Mesenchymal stem cell (in vitro differentiated cells and primary cell): ENCODE results near the gene CMSS1.

Experiments
- DNase-seq: peaks from one replicate; pipeline ENCODE4 v3.0.0-alpha.2; 2013
- H2AFZ ChIP-seq: one replicate; pipeline ENCODE4 v1.6.1; 2013; ENCODE audit warnings: low read depth, mild to moderate bottlenecking, control low read depth, inconsistent platforms, low read length, moderate library complexity
- H2AK5ac ChIP-seq: 2 replicates; pipeline ENCODE4 v1.6.1; 2013; ENCODE audit warnings: low read length, moderate library complexity, mild to moderate bottlenecking, inconsistent platforms; ENCODE audit not compliant: severe bottlenecking
- H2BK120ac ChIP-seq: one replicate; pipeline ENCODE4 v1.6.1; 2013; ENCODE audit warnings: low read depth, mild to moderate bottlenecking, inconsistent platforms, low read length, moderate library complexity
- H2BK12ac ChIP-seq, 2 experiments: one replicate each; pipeline ENCODE4 v1.6.1; 2013; ENCODE audit warnings: inconsistent platforms in 2 of 2, low read length in 2 of 2, mild to moderate bottlenecking in 2 of 2, moderate library complexity in 2 of 2, control low read depth in 1 of 2
- H2BK15ac ChIP-seq: one replicate; pipeline ENCODE4 v1.6.1; 2013; ENCODE audit warnings: mild to moderate bottlenecking, low read depth, inconsistent platforms; ENCODE audit not compliant: poor library complexity, severe bottlenecking
- H2BK5ac ChIP-seq: 2 replicates; pipeline ENCODE4 v1.6.1; 2013; ENCODE audit warnings: low read depth, mild to moderate bottlenecking, low read length, control low read depth, inconsistent platforms; ENCODE audit not compliant: poor library complexity, severe bottlenecking
- H3K14ac ChIP-seq, 2 experiments: one replicate each; pipeline ENCODE4 v1.6.1; 2013; ENCODE audit warnings: inconsistent platforms in 2 of 2, low read length in 2 of 2, control low read depth in 1 of 2, mild to moderate bottlenecking in 1 of 2, moderate library complexity in 1 of 2
- H3K18ac ChIP-seq, 2 experiments: one replicate each; pipeline ENCODE4 v1.6.1; 2013; ENCODE audit warnings: inconsistent platforms in 2 of 2, low read length in 2 of 2, control low read depth in 1 of 2, low read depth in 1 of 2, mild to moderate bottlenecking in 1 of 2
- H3K23ac ChIP-seq, 2 experiments: one replicate each; pipeline ENCODE4 v1.6.1; 2013; ENCODE audit warnings: inconsistent platforms in 2 of 2, low read length in 2 of 2, mild to moderate bottlenecking in 2 of 2, moderate library complexity in 2 of 2, control low read depth in 1 of 2
- H3K27ac ChIP-seq: 2 replicates; pipeline ENCODE4 v1.5.1; 2013; ENCODE audit warnings: mild to moderate bottlenecking, moderate library complexity, low read length, control low read depth, inconsistent platforms; ENCODE audit not compliant: poor library complexity, severe bottlenecking
- H3K27me3 ChIP-seq, 2 experiments: 2 replicates each; pipeline versions ENCODE4 v1.6.1 to v1.7.0; 2013; ENCODE audit warnings: low read length in 2 of 2, mild to moderate bottlenecking in 2 of 2, moderate library complexity in 2 of 2, control low read depth in 1 of 2, inconsistent platforms in 1 of 2; ENCODE audit not compliant: control insufficient read depth in 1 of 2, insufficient read depth in 1 of 2
- H3K36me3 ChIP-seq, 2 experiments: 2 replicates each; pipeline versions ENCODE4 v1.6.1 to v1.7.0; 2013; ENCODE audit warnings: low read length in 2 of 2, control low read depth in 1 of 2, inconsistent platforms in 1 of 2, low read depth in 1 of 2, mild to moderate bottlenecking in 1 of 2; ENCODE audit not compliant: insufficient read depth in 2 of 2, control insufficient read depth in 1 of 2
- H3K4ac ChIP-seq, 2 experiments: one replicate each; pipeline ENCODE4 v1.6.1; 2013; ENCODE audit warnings: inconsistent platforms in 2 of 2, low read length in 2 of 2, mild to moderate bottlenecking in 2 of 2, moderate library complexity in 2 of 2, control low read depth in 1 of 2, low read depth in 1 of 2
- H3K4me1 ChIP-seq: 2 replicates; pipeline ENCODE4 v1.6.1; 2013; ENCODE audit warnings: low read depth, low read length, control low read depth; ENCODE audit not compliant: control insufficient read depth, insufficient read depth
- H3K4me2 ChIP-seq: 2 replicates; pipeline ENCODE4 v1.6.1; 2013; ENCODE audit warnings: low read length, mild to moderate bottlenecking, inconsistent platforms; ENCODE audit not compliant: poor library complexity, severe bottlenecking
- H3K4me3 ChIP-seq, 2 experiments: 2 replicates each; pipeline versions ENCODE4 v1.5.1 to v1.7.0; 2013; ENCODE audit warnings: low read length in 2 of 2, mild to moderate bottlenecking in 2 of 2, control low read depth in 1 of 2, low read depth in 1 of 2; ENCODE audit not compliant: insufficient read depth in 1 of 2
- H3K79me1 ChIP-seq: replicated peaks from 2 replicates; pipeline ENCODE4 v1.6.1; 2013; ENCODE audit warnings: mild to moderate bottlenecking, control low read depth, low read length, inconsistent platforms; ENCODE audit not compliant: poor library complexity, severe bottlenecking
- H3K9ac ChIP-seq: 2 replicates; pipeline ENCODE4 v1.7.0; 2013; ENCODE audit warnings: mild to moderate bottlenecking, low read length, moderate library complexity
- H3K9me3 ChIP-seq: 2 replicates; pipeline ENCODE4 v1.7.0; 2013; ENCODE audit warnings: mild to moderate bottlenecking, low read length; ENCODE audit not compliant: control insufficient read depth
- H4K8ac ChIP-seq: one replicate; pipeline ENCODE4 v1.6.1; 2013; ENCODE audit warnings: inconsistent platforms, mild to moderate bottlenecking, low read length, moderate library complexity
- H4K91ac ChIP-seq: one replicate; pipeline ENCODE4 v1.6.1; 2013; ENCODE audit warnings: mild to moderate bottlenecking, low read length, inconsistent platforms
- WGBS: methylation state at CpG from one replicate; pipeline ENCODE4 v1.1.7; 2013; ENCODE audit warnings: mixed read lengths; 5-methylcytosine and 5-hydroxymethylcytosine counted together

The CMSS1 gene

DNA sequence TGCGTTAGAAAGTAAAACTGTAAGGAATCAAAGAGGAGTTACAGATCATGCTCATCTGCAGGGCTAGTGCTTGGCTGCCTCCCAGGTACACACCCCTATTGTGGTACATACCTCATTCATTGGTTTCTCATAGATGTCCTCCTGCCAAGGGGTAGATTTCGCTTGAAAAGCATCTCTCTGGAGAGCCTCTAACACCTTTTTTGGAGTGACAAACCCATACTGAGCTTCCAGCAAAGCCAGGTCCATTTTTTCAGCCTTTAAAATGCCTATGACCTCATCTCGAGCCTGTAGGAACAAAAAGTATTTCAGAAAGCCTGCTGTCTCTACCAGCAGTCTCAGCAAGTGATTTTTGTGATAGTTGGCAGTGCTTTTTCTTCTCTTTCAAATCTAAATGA is 112.1 kb downstream of the CMSS1 start:
- H2AK5ac ChIP-seq, result no peak overlapping the region
- H3K4me3 ChIP-seq, result peak overlapping the region in 1 of 2 experiments; percentile 68
- no peak overlapping the region for H3K14ac ChIP-seq
- no peak overlapping the region for H2BK15ac ChIP-seq
- no peak overlapping the region for H2BK12ac ChIP-seq
- no peak for DNase-seq
- peak overlapping the region; percentile 68 for H3K9ac ChIP-seq
- no peaks in the 10 kb centered on the region for H3K9me3 ChIP-seq
- H3K23ac ChIP-seq, result no peak overlapping the region
- H3K79me1 ChIP-seq, result peaks cover 6% of the 10 kb centered on the region
- no peak overlapping the region for H2BK120ac ChIP-seq
- H3K27ac ChIP-seq, result no peak overlapping the region
- no peak overlapping the region for H2BK5ac ChIP-seq
- no peak overlapping the region for H3K4me2 ChIP-seq
- H4K91ac ChIP-seq, result no peak overlapping the region
- WGBS, result 73% methylated on average over 3 of the region's 3 CpGs
- no peak overlapping the region for H3K4ac ChIP-seq
- H2AFZ ChIP-seq, result no peak overlapping the region
- no peaks in the 10 kb centered on the region for H3K36me3 ChIP-seq
- H3K18ac ChIP-seq, result peak overlapping the region in 1 of 2 experiments; percentile 5
- no peaks in the 10 kb centered on the region for H3K27me3 ChIP-seq
- peaks cover 5% of the 10 kb centered on the region for H3K4me1 ChIP-seq
- no peak overlapping the region for H4K8ac ChIP-seq

DNA sequence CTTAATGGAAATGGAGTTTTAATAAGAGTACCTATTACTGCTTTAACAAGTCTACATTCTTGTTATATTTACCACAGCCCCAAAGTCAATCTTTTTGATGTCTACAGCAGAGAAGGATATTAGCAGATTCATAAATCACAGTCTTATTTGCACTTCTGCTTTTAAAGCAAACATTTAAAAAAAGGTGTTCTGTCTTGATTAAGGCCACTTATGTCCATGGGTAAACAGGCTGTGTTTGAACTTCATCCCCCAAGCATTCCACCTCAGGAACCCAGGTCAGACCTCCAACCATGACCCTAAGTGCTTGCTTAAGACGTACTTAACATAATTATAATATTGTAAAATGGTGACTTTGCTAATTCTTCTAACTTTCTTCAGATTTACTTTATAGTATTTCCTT is 113.4 kb downstream of the CMSS1 start:
- Histone ChIP-seq H3K18ac (no peak overlapping the region), H3K4me3 (no peak overlapping the region), H3K4me2 (no peak overlapping the region), H3K4ac (no peak overlapping the region), H2AK5ac (no peak overlapping the region), H2AFZ (no peak overlapping the region), H2BK5ac (no peak overlapping the region), H3K14ac (no peak overlapping the region), H3K27ac (no peak overlapping the region), H3K9me3 (no peaks in the 10 kb centered on the region), H3K23ac (no peak overlapping the region), H2BK12ac (no peak overlapping the region), H3K79me1 (peaks cover 6% of the 10 kb centered on the region), H3K36me3 (no peaks in the 10 kb centered on the region), H4K91ac (no peak overlapping the region), H4K8ac (no peak overlapping the region), H3K9ac (no peak overlapping the region), H3K27me3 (no peaks in the 10 kb centered on the region), H2BK120ac (no peak overlapping the region), H2BK15ac (no peak overlapping the region), H3K4me1 (peaks cover 5% of the 10 kb centered on the region)
- no peak for DNase-seq
- WGBS, result no CpG with 5 or more reads among the region's 1 CpG

DNA sequence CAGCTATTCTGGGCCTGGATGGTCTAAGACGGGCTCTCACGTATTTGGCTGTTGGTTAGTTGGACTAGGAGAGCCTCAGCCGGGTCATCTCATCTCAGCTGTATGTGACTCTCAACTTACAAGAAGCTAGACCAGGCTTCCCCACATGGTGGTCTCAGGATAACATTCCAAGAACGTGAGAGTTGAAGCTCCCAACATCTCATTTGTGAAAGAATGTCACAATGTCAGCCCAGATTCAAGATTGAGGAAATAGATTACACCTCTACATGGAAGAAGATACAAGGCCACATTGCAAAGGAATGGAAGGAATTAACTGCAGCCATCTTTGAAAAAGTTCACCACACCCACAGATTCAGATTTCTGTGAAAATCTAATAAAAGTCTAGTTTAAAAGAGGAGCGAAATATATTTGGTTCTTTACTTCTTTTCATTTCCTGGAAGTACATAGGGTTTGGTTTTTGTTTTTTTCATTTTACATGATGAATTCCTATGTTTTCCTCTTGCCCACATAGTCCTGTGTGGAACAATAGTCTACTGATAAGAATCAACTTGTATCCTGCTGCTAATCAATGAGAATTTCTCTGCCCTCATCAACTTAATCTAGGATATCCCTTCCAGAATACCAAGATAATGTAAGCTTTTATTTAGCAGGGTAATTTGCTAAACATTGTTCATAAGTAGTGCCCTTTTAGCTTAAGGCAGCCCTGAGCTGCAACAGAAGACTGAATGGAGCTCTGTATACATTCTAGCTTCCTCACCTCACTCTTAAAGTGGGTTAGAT is 116.5 kb downstream of the CMSS1 start:
- Histone ChIP-seq H3K14ac (no peak overlapping the region), H3K79me1 (peaks cover 2% of the 10 kb centered on the region), H2BK15ac (no peak overlapping the region), H3K23ac (no peak overlapping the region), H3K18ac (peak overlapping the region in 1 of 2 experiments; percentile 21), H2AFZ (no peak overlapping the region), H3K4ac (no peak overlapping the region), H3K9ac (no peak overlapping the region), H2AK5ac (no peak overlapping the region), H3K27ac (no peak overlapping the region), H3K4me2 (no peak overlapping the region), H2BK12ac (no peak overlapping the region), H3K4me1 (peaks cover 6% of the 10 kb centered on the region), H3K4me3 (no peak overlapping the region), H2BK5ac (peak overlapping the region; percentile 1), H3K27me3 (no peaks in the 10 kb centered on the region), H4K8ac (no peak overlapping the region), H3K9me3 (no peaks in the 10 kb centered on the region), H4K91ac (no peak overlapping the region), H3K36me3 (no peaks in the 10 kb centered on the region), H2BK120ac (no peak overlapping the region)
- WGBS, result 98% methylated on average over 4 of the region's 5 CpGs
- DNase-seq, result no peak

DNA sequence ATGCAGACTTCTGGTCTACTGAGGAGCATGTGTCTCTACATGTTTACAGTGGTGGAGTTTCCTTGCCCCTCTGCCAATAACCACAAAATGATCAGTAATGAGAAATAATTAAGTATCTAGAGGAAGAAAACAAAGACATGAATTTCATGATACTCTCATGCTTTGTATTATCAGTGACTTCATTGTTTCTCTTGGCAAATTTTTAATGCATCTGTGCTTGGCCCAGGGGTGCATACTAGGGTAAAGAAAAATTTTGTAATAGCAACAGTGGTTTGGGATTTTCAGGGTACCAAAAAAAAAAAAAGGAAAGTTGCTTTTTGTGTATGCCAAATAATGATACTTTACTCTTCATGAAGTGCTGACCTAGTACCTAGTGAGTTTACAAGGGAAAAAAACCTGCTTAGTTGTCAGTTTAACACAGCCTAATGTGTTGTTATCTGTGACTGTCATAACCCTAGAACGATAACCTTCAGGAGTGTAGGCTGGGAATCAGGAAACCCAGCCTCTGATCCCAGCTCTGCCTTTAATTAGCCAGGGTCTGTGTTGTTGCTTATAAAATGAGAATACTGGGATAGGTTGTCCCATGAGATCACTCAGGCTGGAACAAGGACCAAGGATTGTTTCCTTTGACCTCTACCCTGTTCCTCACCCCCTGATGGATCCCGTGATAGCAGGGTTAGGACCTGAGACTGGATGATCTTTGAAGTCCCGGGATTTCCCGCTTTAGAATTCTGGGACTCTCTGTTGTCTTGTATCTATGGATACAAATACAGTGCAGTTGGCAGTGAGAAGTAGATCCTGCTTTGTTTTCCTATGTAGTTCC is 117.5 kb downstream of the CMSS1 start:
- H3K14ac ChIP-seq, result no peak overlapping the region
- H3K9me3 ChIP-seq, result no peaks in the 10 kb centered on the region
- no peak overlapping the region for H3K4me2 ChIP-seq
- no peaks in the 10 kb centered on the region for H3K36me3 ChIP-seq
- no peak overlapping the region for H2BK12ac ChIP-seq
- H2BK5ac ChIP-seq, result no peak overlapping the region
- peaks cover 3% of the 10 kb centered on the region for H3K4me1 ChIP-seq
- no peak overlapping the region for H2AFZ ChIP-seq
- no peak overlapping the region for H2BK120ac ChIP-seq
- no peak overlapping the region for H4K8ac ChIP-seq
- 68% methylated on average over 4 of the region's 4 CpGs for WGBS
- H3K4me3 ChIP-seq, result no peak overlapping the region
- H3K18ac ChIP-seq, result no peak overlapping the region
- H2AK5ac ChIP-seq, result no peak overlapping the region
- H3K27ac ChIP-seq, result no peak overlapping the region
- H3K27me3 ChIP-seq, result no peaks in the 10 kb centered on the region
- no peak overlapping the region for H4K91ac ChIP-seq
- H2BK15ac ChIP-seq, result no peak overlapping the region
- no peak overlapping the region for H3K23ac ChIP-seq
- no peak overlapping the region for H3K4ac ChIP-seq
- H3K79me1 ChIP-seq, result peaks cover 2% of the 10 kb centered on the region
- peak overlapping the region; percentile 53 for H3K9ac ChIP-seq
- DNase-seq, result peak; percentile 64
